ENCODE data around the gene PCGF3. TPM values are rescaled to one million over a fixed set of nuclear protein-coding genes. Genes with fewer than 3 reads are reported as not detected.

The PCGF3 gene
- total RNA-seq, 1 donor from 2014 or later = 55.4 TPM

DNA sequence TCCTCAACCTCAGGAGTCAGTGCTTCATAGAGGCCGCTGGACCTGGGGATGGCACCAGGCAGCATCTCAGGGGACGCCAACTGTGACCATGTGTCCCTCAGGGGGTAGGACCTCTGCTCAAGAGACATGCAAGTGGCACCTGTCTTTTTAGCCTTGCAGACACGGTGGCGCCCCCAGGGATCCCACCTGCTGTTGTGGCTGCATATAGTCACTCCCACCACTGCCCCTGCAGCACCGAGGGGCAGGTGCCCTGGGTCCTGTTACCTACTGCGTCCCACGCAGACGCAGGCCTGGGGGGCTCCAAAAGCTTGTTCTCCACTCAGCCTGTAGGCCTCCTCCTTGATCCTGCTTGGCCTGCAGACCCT, 28.8 kb upstream of the PCGF3 start:
- Mint-ChIP-seq H3K9me3 (ENCODE audit: low read depth) (no peaks in the 10 kb centered on the region), H3K27me3 (ENCODE audit: low read depth) (no peaks in the 10 kb centered on the region)

DNA sequence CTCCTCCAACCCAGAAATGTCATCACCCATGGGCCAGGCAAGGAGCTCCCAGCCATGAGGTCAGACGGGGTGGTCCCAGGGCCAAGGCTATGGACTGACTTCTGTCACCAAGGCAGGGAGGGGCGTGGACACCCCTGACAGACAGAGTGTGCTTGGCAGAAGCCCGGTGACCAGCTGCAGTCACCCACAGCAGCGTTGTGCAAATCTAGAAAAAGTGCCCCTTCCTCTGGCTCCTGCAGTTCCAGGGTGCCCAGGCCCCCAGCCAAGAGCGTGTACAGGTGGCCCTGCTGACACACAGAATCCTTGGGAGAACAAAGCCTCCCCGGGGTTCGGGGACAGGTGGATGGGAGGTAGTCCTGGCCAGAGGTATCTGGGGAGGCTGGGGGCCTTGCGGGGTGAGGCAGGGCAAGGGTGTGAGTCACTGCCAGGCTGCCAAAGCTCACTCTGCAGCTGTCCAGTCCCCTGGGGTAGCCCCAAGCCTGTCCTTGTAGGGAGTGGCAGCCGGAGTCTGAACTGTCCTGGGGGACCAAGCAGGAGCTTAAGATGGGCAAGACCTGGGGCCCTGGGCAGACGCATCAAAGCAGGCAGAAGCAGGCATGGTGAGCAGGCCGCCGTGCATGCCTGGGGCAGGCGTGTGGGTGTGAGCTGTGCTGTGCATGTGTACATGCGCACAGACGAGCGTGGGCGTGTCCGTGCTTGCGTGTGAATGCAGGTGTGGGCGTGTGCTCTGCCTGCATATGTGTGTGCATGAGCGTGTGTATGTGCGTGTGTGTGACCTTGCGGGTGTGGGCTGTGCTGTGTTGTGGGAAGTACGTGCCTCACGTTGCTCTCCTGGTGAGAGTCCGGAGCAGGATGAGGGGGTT, 28.0 kb upstream of the PCGF3 start:
- H3K9me3 Mint-ChIP-seq (ENCODE audit: low read depth) = no peaks in the 10 kb centered on the region
- H3K4me1 Mint-ChIP-seq (ENCODE audit: low read depth) = peaks cover 14% of the 10 kb centered on the region
- peaks cover 6% of the 10 kb centered on the region for H3K36me3 Mint-ChIP-seq (ENCODE audit: low read depth)
- peak overlapping the region; percentile 36 for H3K27ac Mint-ChIP-seq (ENCODE audit: unreplicated experiment)
- no peaks in the 10 kb centered on the region for H3K27me3 Mint-ChIP-seq (ENCODE audit: low read depth)
- DNase-seq (ENCODE audit: low spot score) = no peak
- TF ChIP-seq, protein P1, sequence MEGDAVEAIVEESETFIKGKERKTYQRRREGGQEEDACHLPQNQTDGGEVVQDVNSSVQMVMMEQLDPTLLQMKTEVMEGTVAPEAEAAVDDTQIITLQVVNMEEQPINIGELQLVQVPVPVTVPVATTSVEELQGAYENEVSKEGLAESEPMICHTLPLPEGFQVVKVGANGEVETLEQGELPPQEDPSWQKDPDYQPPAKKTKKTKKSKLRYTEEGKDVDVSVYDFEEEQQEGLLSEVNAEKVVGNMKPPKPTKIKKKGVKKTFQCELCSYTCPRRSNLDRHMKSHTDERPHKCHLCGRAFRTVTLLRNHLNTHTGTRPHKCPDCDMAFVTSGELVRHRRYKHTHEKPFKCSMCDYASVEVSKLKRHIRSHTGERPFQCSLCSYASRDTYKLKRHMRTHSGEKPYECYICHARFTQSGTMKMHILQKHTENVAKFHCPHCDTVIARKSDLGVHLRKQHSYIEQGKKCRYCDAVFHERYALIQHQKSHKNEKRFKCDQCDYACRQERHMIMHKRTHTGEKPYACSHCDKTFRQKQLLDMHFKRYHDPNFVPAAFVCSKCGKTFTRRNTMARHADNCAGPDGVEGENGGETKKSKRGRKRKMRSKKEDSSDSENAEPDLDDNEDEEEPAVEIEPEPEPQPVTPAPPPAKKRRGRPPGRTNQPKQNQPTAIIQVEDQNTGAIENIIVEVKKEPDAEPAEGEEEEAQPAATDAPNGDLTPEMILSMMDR (IDR thresholded peaks at IDR 0.05) = no peak
- no peak overlapping the region for H3K4me3 Mint-ChIP-seq (ENCODE audit: unreplicated experiment)

More for the DNA sequence above, 28.8 kb upstream of the PCGF3 start:
- DNase-seq (ENCODE audit: low spot score) = no peak
- Mint-ChIP-seq H3K4me1 (ENCODE audit: low read depth) (peaks cover 14% of the 10 kb centered on the region), H3K36me3 (ENCODE audit: low read depth) (peaks cover 9% of the 10 kb centered on the region), H3K4me3 (ENCODE audit: unreplicated experiment) (no peak overlapping the region), H3K27ac (ENCODE audit: unreplicated experiment) (no peak overlapping the region)
- TF ChIP-seq, protein P1 (IDR thresholded peaks at IDR 0.05) = no peak

DNA sequence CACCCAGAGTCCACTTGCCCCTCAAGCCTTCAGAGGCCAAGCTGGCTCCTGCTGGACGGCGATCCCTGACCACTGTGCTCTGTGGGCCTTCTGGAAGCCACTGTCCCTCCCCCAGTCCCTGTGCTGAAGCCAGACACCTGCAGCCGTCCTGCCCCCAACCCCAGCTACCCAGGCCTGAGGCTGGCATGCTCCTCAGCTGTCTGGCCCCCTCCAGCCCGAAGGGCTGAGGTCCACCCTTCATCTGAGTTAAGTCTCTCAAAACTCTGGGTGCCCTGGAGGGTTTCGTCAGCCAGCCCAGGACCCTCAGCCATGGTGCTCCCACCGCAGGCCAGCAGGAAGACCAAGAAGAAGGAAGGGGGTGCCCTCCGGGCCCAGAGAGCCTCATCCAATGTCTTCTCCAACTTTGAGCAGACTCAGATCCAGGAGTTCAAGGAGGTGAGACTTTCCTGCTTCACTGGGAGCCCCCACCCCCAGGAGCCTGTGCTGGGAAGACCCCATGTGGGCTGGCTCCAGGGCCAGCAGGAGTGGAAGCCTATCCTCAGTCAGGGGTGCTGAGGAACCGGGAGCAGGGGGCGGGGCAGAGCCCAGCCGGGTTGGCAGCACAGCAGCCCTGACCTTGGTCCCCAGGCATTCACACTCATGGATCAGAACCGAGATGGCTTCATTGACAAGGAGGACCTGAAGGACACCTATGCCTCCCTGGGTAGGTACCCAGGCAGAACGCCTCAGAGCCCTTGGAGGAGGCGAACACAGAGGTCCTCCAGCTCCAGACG, 27.1 kb upstream of the PCGF3 start:
- Mint-ChIP-seq H3K27ac (ENCODE audit: unreplicated experiment) (no peak overlapping the region), H3K4me3 (ENCODE audit: unreplicated experiment) (no peak overlapping the region), H3K27me3 (ENCODE audit: low read depth) (no peaks in the 10 kb centered on the region), H3K36me3 (ENCODE audit: low read depth) (peaks cover under 1% of the 10 kb centered on the region), H3K4me1 (ENCODE audit: low read depth) (peaks cover 9% of the 10 kb centered on the region), H3K9me3 (ENCODE audit: low read depth) (no peaks in the 10 kb centered on the region)
- no peak for DNase-seq (ENCODE audit: low spot score)
- TF ChIP-seq, protein P1 (IDR thresholded peaks at IDR 0.05) = no peak

DNA sequence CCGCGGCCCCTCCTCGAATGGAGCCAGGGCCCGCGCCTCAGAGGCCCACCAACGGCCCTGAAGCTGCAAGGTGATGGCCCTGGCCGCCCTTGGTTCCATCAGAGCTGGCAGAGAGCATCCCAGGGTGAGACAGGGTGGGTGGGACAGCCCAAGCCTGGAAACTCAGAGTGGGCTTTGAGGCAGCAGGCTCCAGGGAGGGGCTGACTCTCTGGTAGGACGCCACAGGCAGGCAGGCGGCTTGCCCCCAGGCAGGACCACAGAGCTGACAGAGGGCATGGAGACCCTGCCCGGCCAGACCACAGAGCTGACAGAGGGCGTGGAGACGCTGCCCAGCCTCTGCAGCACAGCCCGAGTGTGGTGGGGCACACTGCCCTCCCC, 26.5 kb upstream of the PCGF3 start:
- TF ChIP-seq, protein P1 (IDR thresholded peaks at IDR 0.05) = no peak
- no peak overlapping the region for H3K4me3 Mint-ChIP-seq (ENCODE audit: unreplicated experiment)
- H3K36me3 Mint-ChIP-seq (ENCODE audit: low read depth) = no peaks in the 10 kb centered on the region
- no peak overlapping the region for H3K27ac Mint-ChIP-seq (ENCODE audit: unreplicated experiment)
- DNase-seq (ENCODE audit: low spot score) = no peak
- H3K27me3 Mint-ChIP-seq (ENCODE audit: low read depth) = no peaks in the 10 kb centered on the region
- H3K4me1 Mint-ChIP-seq (ENCODE audit: low read depth) = peaks cover 12% of the 10 kb centered on the region
- no peaks in the 10 kb centered on the region for H3K9me3 Mint-ChIP-seq (ENCODE audit: low read depth)

DNA sequence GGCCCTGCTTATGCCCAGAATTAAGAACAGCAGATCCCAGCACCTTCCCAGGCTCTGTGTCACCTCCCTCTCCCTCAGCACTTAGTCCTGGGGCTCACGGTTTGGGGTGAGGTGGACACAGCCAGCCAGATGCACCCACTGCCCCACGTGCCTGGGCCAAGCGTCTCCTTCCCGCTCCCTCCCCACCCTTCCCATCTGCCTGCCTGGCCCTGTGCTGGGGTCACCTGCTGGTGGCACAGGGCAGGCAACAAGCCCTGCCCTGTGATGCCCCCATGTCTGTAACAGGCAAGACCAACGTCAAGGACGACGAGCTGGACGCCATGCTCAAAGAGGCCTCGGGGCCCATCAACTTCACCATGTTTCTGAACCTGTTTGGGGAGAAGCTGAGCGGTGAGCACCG, 26.0 kb upstream of the PCGF3 start:
- H3K27ac Mint-ChIP-seq (ENCODE audit: unreplicated experiment) = no peak overlapping the region
- peaks cover 12% of the 10 kb centered on the region for H3K4me1 Mint-ChIP-seq (ENCODE audit: low read depth)
- no peak for DNase-seq (ENCODE audit: low spot score)
- no peaks in the 10 kb centered on the region for H3K9me3 Mint-ChIP-seq (ENCODE audit: low read depth)
- H3K4me3 Mint-ChIP-seq (ENCODE audit: unreplicated experiment) = no peak overlapping the region
- no peaks in the 10 kb centered on the region for H3K36me3 Mint-ChIP-seq (ENCODE audit: low read depth)
- TF ChIP-seq, protein P1 (IDR thresholded peaks at IDR 0.05) = no peak
- no peaks in the 10 kb centered on the region for H3K27me3 Mint-ChIP-seq (ENCODE audit: low read depth)

All from chondrocyte (in vitro differentiated cells).